ENCODE results near the gene SLC10A3. TPM values are rescaled to one million over a fixed set of nuclear protein-coding genes. Genes with fewer than 3 reads are reported as not detected.

The SLC10A3 gene
- total and polyA plus RNA-seq, 2 of the 13 experiments (the other 11 are each of a cell fraction or from before 2014, with no cell fraction given): 10.1 to 11.5 TPM

DNA sequence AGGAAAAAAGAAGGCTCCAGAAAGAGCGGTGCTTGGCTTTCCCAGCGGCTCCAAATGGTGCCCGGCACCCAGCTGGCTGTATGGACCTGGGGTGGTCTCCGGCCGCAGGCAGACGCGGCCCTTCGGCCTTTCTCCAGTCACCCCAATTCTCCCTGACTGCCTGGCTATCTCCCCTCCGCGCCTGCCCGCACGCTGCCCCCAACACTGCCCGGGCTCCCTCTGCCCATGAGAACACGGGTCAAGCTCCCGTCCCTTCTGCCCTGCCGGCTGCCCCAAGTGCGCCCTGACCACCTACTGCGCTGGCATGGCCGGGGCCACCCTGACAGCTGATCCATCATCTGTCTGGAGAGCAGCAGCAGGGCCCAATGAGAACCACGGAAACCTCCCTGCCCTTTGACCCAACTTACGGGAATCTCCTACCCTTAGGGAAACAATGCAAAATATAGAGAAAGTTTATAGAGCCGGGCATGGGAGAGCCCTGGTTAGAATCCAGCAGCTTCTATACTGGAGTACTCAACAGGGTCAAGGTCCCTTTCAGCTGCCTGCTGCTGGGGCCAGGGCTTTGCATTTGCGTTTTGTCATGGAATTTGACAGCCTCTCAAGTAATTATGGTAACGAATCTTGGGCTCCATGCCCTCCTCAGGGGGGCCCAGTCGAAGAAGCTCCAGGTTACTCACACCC lies 26.8 kb upstream of the SLC10A3 start (continued):
- TF ChIP-seq, protein P1, sequence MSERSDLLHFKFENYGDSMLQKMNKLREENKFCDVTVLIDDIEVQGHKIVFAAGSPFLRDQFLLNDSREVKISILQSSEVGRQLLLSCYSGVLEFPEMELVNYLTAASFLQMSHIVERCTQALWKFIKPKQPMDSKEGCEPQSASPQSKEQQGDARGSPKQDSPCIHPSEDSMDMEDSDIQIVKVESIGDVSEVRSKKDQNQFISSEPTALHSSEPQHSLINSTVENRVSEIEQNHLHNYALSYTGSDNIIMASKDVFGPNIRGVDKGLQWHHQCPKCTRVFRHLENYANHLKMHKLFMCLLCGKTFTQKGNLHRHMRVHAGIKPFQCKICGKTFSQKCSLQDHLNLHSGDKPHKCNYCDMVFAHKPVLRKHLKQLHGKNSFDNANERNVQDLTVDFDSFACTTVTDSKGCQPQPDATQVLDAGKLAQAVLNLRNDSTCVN (CRISPR knock-in tag; IDR thresholded peaks at IDR 0.05; ENCODE audit: borderline replicate concordance): peak; percentile 50; the same call in 1 of the 2 replicates
- peak; percentile 34; the same call in 1 of the 2 replicates for TF ChIP-seq RXRB (CRISPR knock-in tag; IDR thresholded peaks at IDR 0.05; ENCODE audit: borderline replicate concordance)
- TF ChIP-seq SIN3A (IDR thresholded peaks at IDR 0.05; ENCODE audit: borderline replicate concordance, low read depth, low read length): peak; percentile 54; the same call in 1 of the 2 replicates
- TF ChIP-seq POGZ (CRISPR knock-in tag; IDR thresholded peaks at IDR 0.05): no peak
- 0 out of 2 replicates have a peak, but pooled peaks have one; percentile 42 for TF ChIP-seq MEIS1 (CRISPR knock-in tag; IDR thresholded peaks at IDR 0.05; ENCODE audit: borderline replicate concordance)
- TF ChIP-seq ZNF296 (CRISPR knock-in tag; conservative IDR thresholded peaks at IDR 0.05): 0 out of 2 replicates have a peak, but pooled peaks have one; percentile 29
- TF ChIP-seq HDAC1 (CRISPR knock-in tag; IDR thresholded peaks at IDR 0.05): peak; percentile 49; the same call in 1 of the 2 replicates
- peak; percentile 94; the same call in 1 of the 2 replicates for TF ChIP-seq GZF1 (CRISPR knock-in tag; IDR thresholded peaks at IDR 0.05)
- TF ChIP-seq HOXA5 (CRISPR knock-in tag; IDR thresholded peaks at IDR 0.05): peak; percentile 59; the same call in 1 of the 2 replicates
- peak; percentile 72 for TF ChIP-seq NR2F6 (IDR thresholded peaks at IDR 0.05)
- TF ChIP-seq NR2F6 (CRISPR knock-in tag; IDR thresholded peaks at IDR 0.05): peak; percentile 81
- TF ChIP-seq MBD4 (IDR thresholded peaks at IDR 0.05; ENCODE audit: borderline replicate concordance, low read length): no peak
- peak; percentile 52 for TF ChIP-seq AGO2 (optimal IDR thresholded peaks at IDR 0.05; ENCODE audit: low read depth, low read length)
- TF ChIP-seq KLF9 (CRISPR knock-in tag; IDR thresholded peaks at IDR 0.05; ENCODE audit: low read depth): no peak
- peak; percentile 13; the same call in 1 of the 2 replicates for TF ChIP-seq NFYB (CRISPR knock-in tag; IDR thresholded peaks at IDR 0.05)
- TF ChIP-seq PHF21A (CRISPR knock-in tag; IDR thresholded peaks at IDR 0.05): 0 out of 2 replicates have a peak, but pooled peaks have one; percentile 49
- TF ChIP-seq PPARG (CRISPR knock-in tag; conservative IDR thresholded peaks at IDR 0.05): peak; percentile 55; the same call in 1 of the 2 replicates
- TF ChIP-seq, protein P2, sequence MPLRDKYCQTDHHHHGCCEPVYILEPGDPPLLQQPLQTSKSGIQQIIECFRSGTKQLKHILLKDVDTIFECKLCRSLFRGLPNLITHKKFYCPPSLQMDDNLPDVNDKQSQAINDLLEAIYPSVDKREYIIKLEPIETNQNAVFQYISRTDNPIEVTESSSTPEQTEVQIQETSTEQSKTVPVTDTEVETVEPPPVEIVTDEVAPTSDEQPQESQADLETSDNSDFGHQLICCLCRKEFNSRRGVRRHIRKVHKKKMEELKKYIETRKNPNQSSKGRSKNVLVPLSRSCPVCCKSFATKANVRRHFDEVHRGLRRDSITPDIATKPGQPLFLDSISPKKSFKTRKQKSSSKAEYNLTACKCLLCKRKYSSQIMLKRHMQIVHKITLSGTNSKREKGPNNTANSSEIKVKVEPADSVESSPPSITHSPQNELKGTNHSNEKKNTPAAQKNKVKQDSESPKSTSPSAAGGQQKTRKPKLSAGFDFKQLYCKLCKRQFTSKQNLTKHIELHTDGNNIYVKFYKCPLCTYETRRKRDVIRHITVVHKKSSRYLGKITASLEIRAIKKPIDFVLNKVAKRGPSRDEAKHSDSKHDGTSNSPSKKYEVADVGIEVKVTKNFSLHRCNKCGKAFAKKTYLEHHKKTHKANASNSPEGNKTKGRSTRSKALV (CRISPR knock-in tag; IDR thresholded peaks at IDR 0.05): 0 out of 2 replicates have a peak, but pooled peaks have one; percentile 34
- peak in 1 of 2 experiments; percentile 12; a peak in 1 of 4 replicates for TF ChIP-seq EP300 (IDR thresholded peaks at IDR 0.05; ENCODE audit: low read depth in 2 of 2, low read length in 2 of 2)
- no peak for TF ChIP-seq EP300 (CRISPR knock-in tag; IDR thresholded peaks at IDR 0.05; ENCODE audit: borderline replicate concordance)
- TF ChIP-seq NFYC (CRISPR knock-in tag; IDR thresholded peaks at IDR 0.05): peak; percentile 50
- peak; percentile 17; the same call in 1 of the 2 replicates for TF ChIP-seq MIER3 (CRISPR knock-in tag; IDR thresholded peaks at IDR 0.05; ENCODE audit: borderline replicate concordance)
- TF ChIP-seq ATF1 (CRISPR knock-in tag; IDR thresholded peaks at IDR 0.05): no peak
- TF ChIP-seq, protein P3, sequence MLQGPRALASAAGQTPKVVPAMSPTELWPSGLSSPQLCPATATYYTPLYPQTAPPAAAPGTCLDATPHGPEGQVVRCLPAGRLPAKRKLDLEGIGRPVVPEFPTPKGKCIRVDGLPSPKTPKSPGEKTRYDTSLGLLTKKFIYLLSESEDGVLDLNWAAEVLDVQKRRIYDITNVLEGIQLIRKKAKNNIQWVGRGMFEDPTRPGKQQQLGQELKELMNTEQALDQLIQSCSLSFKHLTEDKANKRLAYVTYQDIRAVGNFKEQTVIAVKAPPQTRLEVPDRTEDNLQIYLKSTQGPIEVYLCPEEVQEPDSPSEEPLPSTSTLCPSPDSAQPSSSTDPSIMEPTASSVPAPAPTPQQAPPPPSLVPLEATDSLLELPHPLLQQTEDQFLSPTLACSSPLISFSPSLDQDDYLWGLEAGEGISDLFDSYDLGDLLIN (CRISPR knock-in tag; IDR thresholded peaks at IDR 0.05; ENCODE audit: borderline replicate concordance): no peak
- peak; percentile 96 for TF ChIP-seq MEIS2 (CRISPR knock-in tag; IDR thresholded peaks at IDR 0.05)
- TF ChIP-seq, protein P4, sequence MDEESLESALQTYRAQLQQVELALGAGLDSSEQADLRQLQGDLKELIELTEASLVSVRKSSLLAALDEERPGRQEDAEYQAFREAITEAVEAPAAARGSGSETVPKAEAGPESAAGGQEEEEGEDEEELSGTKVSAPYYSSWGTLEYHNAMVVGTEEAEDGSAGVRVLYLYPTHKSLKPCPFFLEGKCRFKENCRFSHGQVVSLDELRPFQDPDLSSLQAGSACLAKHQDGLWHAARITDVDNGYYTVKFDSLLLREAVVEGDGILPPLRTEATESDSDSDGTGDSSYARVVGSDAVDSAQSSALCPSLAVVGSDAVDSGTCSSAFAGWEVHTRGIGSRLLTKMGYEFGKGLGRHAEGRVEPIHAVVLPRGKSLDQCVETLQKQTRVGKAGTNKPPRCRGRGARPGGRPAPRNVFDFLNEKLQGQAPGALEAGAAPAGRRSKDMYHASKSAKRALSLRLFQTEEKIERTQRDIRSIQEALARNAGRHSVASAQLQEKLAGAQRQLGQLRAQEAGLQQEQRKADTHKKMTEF (CRISPR knock-in tag; IDR thresholded peaks at IDR 0.05): peak; percentile 45; the same call in 1 of the 2 replicates

Data from HepG2 (cell line).